ENCODE results near the gene KRTAP12-2. TPM values are rescaled to one million over a fixed set of nuclear protein-coding genes. Genes with fewer than 3 reads are reported as not detected.
"Not testable (repeated sequence)": the region's sequence is repeated elsewhere in the genome, so short reads cannot be mapped to it uniquely, and the experiment has no call there.

KRTAP12-2 gene
- total and polyA plus RNA-seq, 10 of the 15 experiments (the other 5 are each of a cell fraction or from before 2014, with no cell fraction given), result not detected

DNA sequence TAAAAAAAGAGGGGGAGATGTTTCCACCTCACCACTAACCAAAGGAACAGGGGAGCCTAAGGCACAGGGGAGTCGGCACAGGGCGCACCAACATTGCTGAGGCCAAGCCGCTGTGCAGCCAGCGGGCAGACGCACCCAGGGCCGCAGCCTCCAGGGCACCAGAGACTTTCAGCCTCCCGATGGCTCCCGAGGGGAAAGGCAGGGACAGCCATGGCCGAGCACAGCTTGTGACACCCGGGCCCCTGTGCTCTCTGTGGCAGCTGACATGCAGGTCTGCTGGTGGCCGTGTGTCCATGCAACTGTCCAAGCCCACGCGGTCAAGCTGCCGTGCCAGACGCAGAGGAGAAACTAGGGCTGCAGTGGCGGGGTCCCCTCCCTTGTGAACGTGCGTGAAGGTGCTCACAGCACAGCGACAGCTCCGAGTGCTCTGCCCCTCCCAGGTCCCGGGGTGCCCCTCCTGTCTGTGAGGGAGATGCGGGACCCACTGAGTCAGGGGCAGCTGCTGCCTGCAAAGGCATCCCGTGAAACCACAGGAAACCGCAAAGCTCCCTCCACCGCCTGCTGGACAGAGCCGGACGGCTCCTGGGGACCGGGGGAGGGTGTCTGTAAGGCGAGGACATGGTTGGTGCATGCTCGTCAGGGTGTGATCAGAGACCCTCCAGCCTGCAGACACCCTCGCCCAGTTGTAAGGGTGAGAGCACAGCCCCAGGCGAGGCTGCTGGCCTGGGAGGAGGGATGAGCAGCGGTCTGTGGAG is 18.0 kb downstream of the KRTAP12-2 start:
- Histone ChIP-seq H3K79me2 (ENCODE audit: control insufficient read depth, insufficient read depth, low read length) (no peaks in the 10 kb centered on the region), H2AFZ (ENCODE audit: control insufficient read depth, low read depth, low read length) (no peak overlapping the region), H3K27ac (ENCODE audit: control insufficient read depth, insufficient read depth) (no peak overlapping the region), H3K4me2 (ENCODE audit: control insufficient read depth, insufficient read depth) (no peak overlapping the region), H4K20me1 (ENCODE audit: control insufficient read depth, insufficient read depth) (no peaks in the 10 kb centered on the region), H3K27me3 (replicated peaks in 1 of 2; ENCODE audit: control insufficient read depth in 2 of 2, insufficient read depth in 2 of 2, low read length in 1 of 2) (no peaks in the 10 kb centered on the region), H3K4me1 (ENCODE audit: control insufficient read depth, insufficient read depth, low read length) (no peaks in the 10 kb centered on the region), H3K36me3 (ENCODE audit: control insufficient read depth in 2 of 2, insufficient read depth in 2 of 2, low read length in 1 of 2) (no peaks in the 10 kb centered on the region), H3K9me3 (replicated peaks; ENCODE audit: control insufficient read depth, insufficient read depth, low read length) (peaks cover under 1% of the 10 kb centered on the region; the same call in 1 of the 3 replicates), H3K4me3 (no peak overlapping the region), H3K9ac (ENCODE audit: control insufficient read depth, insufficient read depth, low read length) (no peak overlapping the region)
- 41% methylated on average over 33 of the region's 33 CpGs for WGBS (ENCODE audit: insufficient coverage, insufficient replicate concordance, low lambda C conversion rate, missing lambda C conversion rate)
- ATAC-seq, result no peak
- in situ Hi-C loops (cut with MboI) (no loop called here), intact Hi-C loops (cut with micrococcal nuclease; ENCODE audit: unreplicated experiment) (no loop called here)
- ChIA-PET POLR2A (no interaction called here), SMC1A (ENCODE audit: uncharacterized antibody, unreplicated experiment) (no interaction called here), CTCF (no interaction called here), RAD21 (ENCODE audit: unreplicated experiment) (no interaction called here)
- DNase-seq (ENCODE audit: low read depth, low spot score), result no peak
- no peak for FAIRE-seq
- no TSS peak for BruUV-seq (replicated peaks)
- TF ChIP-seq NR2C2 (IDR thresholded peaks at IDR 0.05; ENCODE audit: borderline replicate concordance, control insufficient read depth, insufficient read length, low read depth) (no peak), NR2F1 (conservative IDR thresholded peaks at IDR 0.05) (no peak)

DNA sequence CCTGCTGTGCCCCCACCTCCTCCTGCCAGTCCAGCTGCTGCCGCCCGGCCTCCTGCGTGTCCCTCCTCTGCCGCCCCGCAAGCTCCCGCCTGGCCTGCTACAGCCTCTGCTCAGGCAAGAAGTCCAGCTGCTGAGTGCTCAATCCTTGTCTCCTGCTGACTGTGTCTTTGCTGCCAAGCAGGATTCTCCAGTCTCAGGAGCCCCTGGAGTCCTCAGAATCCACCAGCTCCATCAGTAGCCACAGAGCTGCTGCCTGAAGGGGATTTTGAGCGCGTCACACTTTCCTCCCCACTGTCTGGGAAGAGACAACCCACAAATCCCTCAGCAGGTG is 19.5 kb downstream of the KRTAP12-2 start:
- H4K20me1 ChIP-seq (ENCODE audit: control insufficient read depth, insufficient read depth), result no peaks in the 10 kb centered on the region
- in situ Hi-C loops (cut with MboI) (no loop called here), intact Hi-C loops (cut with micrococcal nuclease; ENCODE audit: unreplicated experiment) (no loop called here)
- H2AFZ ChIP-seq (ENCODE audit: control insufficient read depth, low read depth, low read length), result no peak overlapping the region
- no peaks in the 10 kb centered on the region for H3K4me1 ChIP-seq (ENCODE audit: control insufficient read depth, insufficient read depth, low read length)
- H3K27ac ChIP-seq (ENCODE audit: control insufficient read depth, insufficient read depth), result no peak overlapping the region
- H3K4me3 ChIP-seq, result no peak overlapping the region
- RAD21 ChIA-PET (ENCODE audit: unreplicated experiment), result no interaction called here
- BruUV-seq (replicated peaks), result no TSS peak
- ATAC-seq (no peak), FAIRE-seq (no peak), DNase-seq (ENCODE audit: low read depth, low spot score) (no peak)
- CTCF ChIA-PET, result no interaction called here
- H3K9ac ChIP-seq (ENCODE audit: control insufficient read depth, insufficient read depth, low read length), result no peak overlapping the region
- H3K36me3 ChIP-seq (ENCODE audit: control insufficient read depth in 2 of 2, insufficient read depth in 2 of 2, low read length in 1 of 2), result no peaks in the 10 kb centered on the region
- TF ChIP-seq, protein P1, sequence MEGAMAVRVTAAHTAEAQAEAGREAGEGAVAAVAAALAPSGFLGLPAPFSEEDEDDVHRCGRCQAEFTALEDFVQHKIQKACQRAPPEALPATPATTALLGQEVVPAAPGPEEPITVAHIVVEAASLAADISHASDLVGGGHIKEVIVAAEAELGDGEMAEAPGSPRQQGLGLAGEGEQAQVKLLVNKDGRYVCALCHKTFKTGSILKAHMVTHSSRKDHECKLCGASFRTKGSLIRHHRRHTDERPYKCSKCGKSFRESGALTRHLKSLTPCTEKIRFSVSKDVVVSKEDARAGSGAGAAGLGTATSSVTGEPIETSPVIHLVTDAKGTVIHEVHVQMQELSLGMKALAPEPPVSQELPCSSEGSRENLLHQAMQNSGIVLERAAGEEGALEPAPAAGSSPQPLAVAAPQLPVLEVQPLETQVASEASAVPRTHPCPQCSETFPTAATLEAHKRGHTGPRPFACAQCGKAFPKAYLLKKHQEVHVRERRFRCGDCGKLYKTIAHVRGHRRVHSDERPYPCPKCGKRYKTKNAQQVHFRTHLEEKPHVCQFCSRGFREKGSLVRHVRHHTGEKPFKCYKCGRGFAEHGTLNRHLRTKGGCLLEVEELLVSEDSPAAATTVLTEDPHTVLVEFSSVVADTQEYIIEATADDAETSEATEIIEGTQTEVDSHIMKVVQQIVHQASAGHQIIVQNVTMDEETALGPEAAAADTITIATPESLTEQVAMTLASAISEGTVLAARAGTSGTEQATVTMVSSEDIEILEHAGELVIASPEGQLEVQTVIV (IDR thresholded peaks at IDR 0.05; ENCODE audit: borderline replicate concordance, partially characterized antibody), result no peak
- peaks cover 1% of the 10 kb centered on the region; the same call in 1 of the 3 replicates for H3K9me3 ChIP-seq (replicated peaks; ENCODE audit: control insufficient read depth, insufficient read depth, low read length)
- no peaks in the 10 kb centered on the region for H3K79me2 ChIP-seq (ENCODE audit: control insufficient read depth, insufficient read depth, low read length)
- no peak overlapping the region for H3K4me2 ChIP-seq (ENCODE audit: control insufficient read depth, insufficient read depth)
- H3K27me3 ChIP-seq (replicated peaks in 1 of 2; ENCODE audit: control insufficient read depth in 2 of 2, insufficient read depth in 2 of 2, low read length in 1 of 2), result no peaks in the 10 kb centered on the region
- SMC1A ChIA-PET (ENCODE audit: uncharacterized antibody, unreplicated experiment), result no interaction called here
- POLR2A ChIA-PET, result no interaction called here
- 60% methylated on average over 8 of the region's 8 CpGs for WGBS (ENCODE audit: insufficient coverage, insufficient replicate concordance, low lambda C conversion rate, missing lambda C conversion rate)

DNA sequence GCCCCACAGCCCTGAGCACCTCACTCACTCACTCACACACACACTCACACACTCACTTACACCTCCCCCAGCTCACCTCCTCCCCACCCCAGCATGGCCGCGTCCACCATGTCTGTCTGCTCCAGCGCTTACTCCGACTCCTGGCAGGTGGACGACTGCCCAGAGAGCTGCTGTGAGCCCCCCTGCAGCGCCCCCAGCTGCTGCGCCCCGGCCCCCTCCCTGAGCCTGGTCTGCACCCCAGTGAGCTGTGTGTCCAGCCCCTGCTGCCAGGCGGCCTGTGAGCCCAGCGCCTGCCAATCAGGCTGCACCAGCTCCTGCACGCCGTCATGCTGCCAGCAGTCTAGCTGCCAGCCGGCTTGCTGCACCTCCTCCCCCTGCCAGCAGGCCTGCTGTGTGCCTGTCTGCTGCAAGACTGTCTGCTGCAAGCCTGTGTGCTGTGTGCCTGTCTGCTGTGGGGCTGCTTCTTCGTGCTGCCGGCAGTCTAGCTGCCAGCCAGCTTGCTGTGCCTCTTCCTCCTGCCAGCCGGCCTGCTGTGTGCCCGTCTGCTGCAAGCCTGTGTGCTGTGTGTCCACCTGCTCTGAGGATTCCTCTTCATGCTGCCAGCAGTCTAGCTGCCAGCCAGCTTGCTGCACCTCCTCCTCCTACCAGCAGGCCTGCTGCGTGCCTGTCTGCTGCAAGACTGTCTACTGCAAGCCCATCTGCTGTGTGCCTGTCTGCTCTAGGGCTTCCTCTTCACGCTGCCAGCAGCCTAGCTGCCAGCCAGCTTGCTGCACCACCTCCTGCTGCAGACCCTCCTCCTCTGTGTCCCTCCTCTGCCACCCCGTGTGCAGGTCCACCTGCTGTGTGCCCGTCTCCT is 20.1 kb downstream of the KRTAP12-2 start, which contains the start of gene KRTAP10-11:
Gene KRTAP10-11 (plus strand): TSS at position 49 of the 856 bp plus-strand sequence. CDS start 45 bp downstream, at position 94.
- FAIRE-seq; H3K4me1 ChIP-seq (ENCODE audit: control insufficient read depth, insufficient read depth, low read length); H3K9ac ChIP-seq (ENCODE audit: control insufficient read depth, insufficient read depth, low read length); H3K79me2 ChIP-seq (ENCODE audit: control insufficient read depth, insufficient read depth, low read length); intact Hi-C loops (cut with micrococcal nuclease; ENCODE audit: unreplicated experiment); H3K27ac ChIP-seq (ENCODE audit: control insufficient read depth, insufficient read depth); ATAC-seq; SMC1A ChIA-PET (ENCODE audit: uncharacterized antibody, unreplicated experiment); DNase-seq (ENCODE audit: low read depth, low spot score); in situ Hi-C loops (cut with MboI); RAD21 ChIA-PET (ENCODE audit: unreplicated experiment); BruUV-seq (replicated peaks); H3K4me2 ChIP-seq (ENCODE audit: control insufficient read depth, insufficient read depth); H3K4me3 ChIP-seq; H3K36me3 ChIP-seq (ENCODE audit: control insufficient read depth in 2 of 2, insufficient read depth in 2 of 2, low read length in 1 of 2); H3K27me3 ChIP-seq (replicated peaks in 1 of 2; ENCODE audit: control insufficient read depth in 2 of 2, insufficient read depth in 2 of 2, low read length in 1 of 2); H3K9me3 ChIP-seq (replicated peaks; ENCODE audit: control insufficient read depth, insufficient read depth, low read length); H4K20me1 ChIP-seq (ENCODE audit: control insufficient read depth, insufficient read depth); CTCF ChIA-PET; H2AFZ ChIP-seq (ENCODE audit: control insufficient read depth, low read depth, low read length): not testable (repeated sequence)
- WGBS (ENCODE audit: insufficient coverage, insufficient replicate concordance, low lambda C conversion rate, missing lambda C conversion rate), result 45% methylated on average over 21 of the region's 21 CpGs
- POLR2A ChIA-PET, result interaction anchor here (0.7 kb wide), 1 partner anchor 116 kb away, joined by 4 read pairs; no protein-coding TSS in a partner anchor
